ENCODE data around the gene BRINP1. TPM values are rescaled to one million over a fixed set of nuclear protein-coding genes. Genes with fewer than 3 reads are reported as not detected.

BRINP1 gene
- total and polyA plus RNA-seq, 10 of the 15 experiments (the other 5 are each of a cell fraction or from before 2014, with no cell fraction given): not detected

DNA sequence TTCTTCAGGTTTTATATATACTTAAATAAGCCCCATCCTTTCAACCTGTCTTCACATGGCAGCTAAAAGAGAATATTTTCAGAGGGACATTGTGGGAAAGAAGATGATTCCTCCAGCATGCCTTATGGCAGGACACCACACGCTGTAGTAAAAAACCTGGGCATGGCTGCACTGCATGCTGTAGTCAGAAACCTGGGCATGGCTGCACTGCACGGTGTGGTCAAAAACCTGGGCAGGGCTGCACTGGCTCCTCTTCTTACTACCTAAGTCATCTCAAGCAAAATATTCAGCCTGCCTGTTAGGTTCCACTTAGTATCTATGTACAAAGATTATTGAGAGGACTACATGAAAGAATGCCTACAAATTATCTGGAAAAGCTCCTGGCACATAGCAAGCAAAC, 153.6 kb downstream of the BRINP1 start:
- 25% methylated on average over 2 of the region's 2 CpGs for WGBS (ENCODE audit: insufficient coverage, insufficient replicate concordance, low lambda C conversion rate, missing lambda C conversion rate)
- Histone ChIP-seq H3K36me3 (ENCODE audit: control insufficient read depth in 2 of 2, insufficient read depth in 2 of 2, low read length in 1 of 2) (no peaks in the 10 kb centered on the region), H3K27me3 (replicated peaks in 1 of 2; ENCODE audit: control insufficient read depth in 2 of 2, insufficient read depth in 2 of 2, low read length in 1 of 2) (no peaks in the 10 kb centered on the region), H4K20me1 (ENCODE audit: control insufficient read depth, insufficient read depth) (no peaks in the 10 kb centered on the region), H2AFZ (ENCODE audit: control insufficient read depth, low read depth, low read length) (no peak overlapping the region), H3K27ac (ENCODE audit: control insufficient read depth, insufficient read depth) (no peak overlapping the region), H3K4me3 (no peak overlapping the region), H3K4me2 (ENCODE audit: control insufficient read depth, insufficient read depth) (no peak overlapping the region), H3K9me3 (replicated peaks; ENCODE audit: control insufficient read depth, insufficient read depth, low read length) (no peaks in the 10 kb centered on the region), H3K79me2 (ENCODE audit: control insufficient read depth, insufficient read depth, low read length) (no peaks in the 10 kb centered on the region), H3K4me1 (ENCODE audit: control insufficient read depth, insufficient read depth, low read length) (no peaks in the 10 kb centered on the region), H3K9ac (ENCODE audit: control insufficient read depth, insufficient read depth, low read length) (no peak overlapping the region)
- DNase-seq (ENCODE audit: low read depth, low spot score): no peak
- ChIA-PET SMC1A (ENCODE audit: uncharacterized antibody, unreplicated experiment) (no interaction called here), POLR2A (interaction anchor here (0.6 kb wide), 1 partner anchor 300 kb away, joined by 6 read pairs; no protein-coding TSS in a partner anchor), CTCF (no interaction called here), RAD21 (ENCODE audit: unreplicated experiment) (no interaction called here)
- no TSS peak for BruUV-seq (replicated peaks)
- no peak for ATAC-seq
- FAIRE-seq: no peak
- intact Hi-C loops (cut with micrococcal nuclease; ENCODE audit: unreplicated experiment) (no loop called here), in situ Hi-C loops (cut with MboI) (no loop called here)
- TF ChIP-seq SIN3A (IDR thresholded peaks at IDR 0.05; ENCODE audit: low read depth, low read length) (no peak), ATF7 (IDR thresholded peaks at IDR 0.05; ENCODE audit: low read depth) (no peak), ZBED1 (IDR thresholded peaks at IDR 0.05; ENCODE audit: borderline replicate concordance) (no peak), MXI1 (IDR thresholded peaks at IDR 0.05; ENCODE audit: low read depth, low read length) (no peak), MYC (IDR thresholded peaks at IDR 0.05; ENCODE audit: insufficient read depth, insufficient read length, insufficient replicate concordance, low read length, severe bottlenecking) (no peak), IKZF2 (IDR thresholded peaks at IDR 0.05) (no peak), BACH1 (IDR thresholded peaks at IDR 0.05; ENCODE audit: borderline replicate concordance) (no peak), NFYA (IDR thresholded peaks at IDR 0.05; ENCODE audit: borderline replicate concordance, low read depth, low read length) (no peak), HDGF (IDR thresholded peaks at IDR 0.05) (no peak), RUNX3 (IDR thresholded peaks at IDR 0.05; ENCODE audit: low read length) (no peak), ZNF384 (IDR thresholded peaks at IDR 0.05; ENCODE audit: borderline replicate concordance, low read depth, low read length) (no peak), KAT2A (conservative IDR thresholded peaks at IDR 0.05; ENCODE audit: control insufficient read depth, low read depth, low read length) (no peak), SMAD1 (IDR thresholded peaks at IDR 0.05; ENCODE audit: low read depth, partially characterized antibody) (no peak), SRF (IDR thresholded peaks at IDR 0.05; ENCODE audit: low read depth in 2 of 2, low read length in 2 of 2) (no peak)
- TF ChIP-seq, protein P1, sequence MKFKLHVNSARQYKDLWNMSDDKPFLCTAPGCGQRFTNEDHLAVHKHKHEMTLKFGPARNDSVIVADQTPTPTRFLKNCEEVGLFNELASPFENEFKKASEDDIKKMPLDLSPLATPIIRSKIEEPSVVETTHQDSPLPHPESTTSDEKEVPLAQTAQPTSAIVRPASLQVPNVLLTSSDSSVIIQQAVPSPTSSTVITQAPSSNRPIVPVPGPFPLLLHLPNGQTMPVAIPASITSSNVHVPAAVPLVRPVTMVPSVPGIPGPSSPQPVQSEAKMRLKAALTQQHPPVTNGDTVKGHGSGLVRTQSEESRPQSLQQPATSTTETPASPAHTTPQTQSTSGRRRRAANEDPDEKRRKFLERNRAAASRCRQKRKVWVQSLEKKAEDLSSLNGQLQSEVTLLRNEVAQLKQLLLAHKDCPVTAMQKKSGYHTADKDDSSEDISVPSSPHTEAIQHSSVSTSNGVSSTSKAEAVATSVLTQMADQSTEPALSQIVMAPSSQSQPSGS (IDR thresholded peaks at IDR 0.05; ENCODE audit: low read length): no peak
- TF ChIP-seq, protein P2, sequence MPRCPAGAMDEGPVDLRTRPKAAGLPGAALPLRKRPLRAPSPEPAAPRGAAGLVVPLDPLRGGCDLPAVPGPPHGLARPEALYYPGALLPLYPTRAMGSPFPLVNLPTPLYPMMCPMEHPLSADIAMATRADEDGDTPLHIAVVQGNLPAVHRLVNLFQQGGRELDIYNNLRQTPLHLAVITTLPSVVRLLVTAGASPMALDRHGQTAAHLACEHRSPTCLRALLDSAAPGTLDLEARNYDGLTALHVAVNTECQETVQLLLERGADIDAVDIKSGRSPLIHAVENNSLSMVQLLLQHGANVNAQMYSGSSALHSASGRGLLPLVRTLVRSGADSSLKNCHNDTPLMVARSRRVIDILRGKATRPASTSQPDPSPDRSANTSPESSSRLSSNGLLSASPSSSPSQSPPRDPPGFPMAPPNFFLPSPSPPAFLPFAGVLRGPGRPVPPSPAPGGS (IDR thresholded peaks at IDR 0.05; ENCODE audit: borderline replicate concordance, insufficient read depth, low read depth, low read length, poor library complexity, severe bottlenecking): no peak
- TF ChIP-seq, protein P3, sequence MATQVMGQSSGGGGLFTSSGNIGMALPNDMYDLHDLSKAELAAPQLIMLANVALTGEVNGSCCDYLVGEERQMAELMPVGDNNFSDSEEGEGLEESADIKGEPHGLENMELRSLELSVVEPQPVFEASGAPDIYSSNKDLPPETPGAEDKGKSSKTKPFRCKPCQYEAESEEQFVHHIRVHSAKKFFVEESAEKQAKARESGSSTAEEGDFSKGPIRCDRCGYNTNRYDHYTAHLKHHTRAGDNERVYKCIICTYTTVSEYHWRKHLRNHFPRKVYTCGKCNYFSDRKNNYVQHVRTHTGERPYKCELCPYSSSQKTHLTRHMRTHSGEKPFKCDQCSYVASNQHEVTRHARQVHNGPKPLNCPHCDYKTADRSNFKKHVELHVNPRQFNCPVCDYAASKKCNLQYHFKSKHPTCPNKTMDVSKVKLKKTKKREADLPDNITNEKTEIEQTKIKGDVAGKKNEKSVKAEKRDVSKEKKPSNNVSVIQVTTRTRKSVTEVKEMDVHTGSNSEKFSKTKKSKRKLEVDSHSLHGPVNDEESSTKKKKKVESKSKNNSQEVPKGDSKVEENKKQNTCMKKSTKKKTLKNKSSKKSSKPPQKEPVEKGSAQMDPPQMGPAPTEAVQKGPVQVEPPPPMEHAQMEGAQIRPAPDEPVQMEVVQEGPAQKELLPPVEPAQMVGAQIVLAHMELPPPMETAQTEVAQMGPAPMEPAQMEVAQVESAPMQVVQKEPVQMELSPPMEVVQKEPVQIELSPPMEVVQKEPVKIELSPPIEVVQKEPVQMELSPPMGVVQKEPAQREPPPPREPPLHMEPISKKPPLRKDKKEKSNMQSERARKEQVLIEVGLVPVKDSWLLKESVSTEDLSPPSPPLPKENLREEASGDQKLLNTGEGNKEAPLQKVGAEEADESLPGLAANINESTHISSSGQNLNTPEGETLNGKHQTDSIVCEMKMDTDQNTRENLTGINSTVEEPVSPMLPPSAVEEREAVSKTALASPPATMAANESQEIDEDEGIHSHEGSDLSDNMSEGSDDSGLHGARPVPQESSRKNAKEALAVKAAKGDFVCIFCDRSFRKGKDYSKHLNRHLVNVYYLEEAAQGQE (IDR thresholded peaks at IDR 0.05; ENCODE audit: low read depth, low read length): no peak

Measured in GM12878 (cell line).